GM12892 (cell line): ENCODE data around the gene FBXO44.

Experiments
- DNase-seq: peaks from one replicate; pipeline ENCODE4 v3.0.0; 2011; ENCODE audit not compliant: insufficient read length
- FAIRE-seq: peaks from 2 replicates; lab custom pipeline; 2011; peaks lifted over from hg19 to GRCh38; lab: Jason Lieb, UNC
- POLR2A ChIP-seq: IDR thresholded peaks from 2 replicates; pipeline ENCODE4 v1.6.1; 2011; ENCODE audit warnings: low read depth, low read length, control low read depth
- POLR2AphosphoS5 ChIP-seq: IDR thresholded peaks from 2 replicates; pipeline ENCODE4 v1.6.1; 2011; ENCODE audit warnings: low read depth, low read length, control low read depth
- TAF1 ChIP-seq: IDR thresholded peaks from 2 replicates; pipeline ENCODE4 v1.6.1; 2011; ENCODE audit warnings: low read depth, mild to moderate bottlenecking, control low read depth, low read length, borderline replicate concordance

FBXO44 gene

DNA sequence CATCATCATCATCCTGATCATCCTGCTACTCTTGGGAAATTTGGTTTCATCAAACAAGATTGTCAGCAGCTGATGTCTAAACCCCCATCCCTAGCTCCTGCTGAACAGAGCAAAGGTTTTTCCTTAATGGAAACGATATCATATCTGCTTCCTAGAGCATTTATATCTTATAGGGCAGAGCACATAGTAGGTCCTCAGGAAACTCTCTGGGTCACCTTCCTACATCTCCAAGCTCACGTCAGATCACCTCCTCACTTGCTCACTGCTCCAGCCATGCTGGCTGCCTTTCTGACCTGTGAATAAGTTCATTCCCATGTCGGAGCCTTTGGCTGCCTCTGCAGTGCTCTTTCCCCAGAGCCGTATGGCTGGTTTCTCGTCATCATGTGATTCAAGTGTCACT, 10.9 kb upstream of the FBXO44 start:
- TF ChIP-seq POLR2AphosphoS5 (no peak), TAF1 (no peak), POLR2A (no peak)
- no peak for FAIRE-seq
- DNase-seq: no peak

DNA sequence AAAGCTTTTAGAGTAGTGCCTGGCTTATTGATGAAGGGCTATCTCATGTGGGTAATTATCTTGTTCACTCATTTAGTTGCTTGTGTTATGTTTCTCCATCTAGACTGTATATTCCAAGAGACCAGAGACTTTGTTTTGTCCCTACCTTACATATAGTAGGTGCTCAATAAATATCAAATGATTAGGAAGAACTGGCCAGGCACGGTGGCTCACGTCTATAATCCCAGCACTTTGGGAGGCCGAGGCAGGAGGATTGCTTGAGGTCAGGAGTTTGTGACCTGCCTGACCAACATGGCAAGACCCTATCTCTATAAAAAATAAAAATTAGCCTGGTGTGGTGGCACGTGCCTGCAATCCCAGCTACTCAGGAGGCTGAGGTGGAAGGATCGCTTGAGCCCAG, 9.4 kb upstream of the FBXO44 start:
- FAIRE-seq (no peak), DNase-seq (no peak)
- TF ChIP-seq POLR2A (no peak), POLR2AphosphoS5 (no peak), TAF1 (no peak)

DNA sequence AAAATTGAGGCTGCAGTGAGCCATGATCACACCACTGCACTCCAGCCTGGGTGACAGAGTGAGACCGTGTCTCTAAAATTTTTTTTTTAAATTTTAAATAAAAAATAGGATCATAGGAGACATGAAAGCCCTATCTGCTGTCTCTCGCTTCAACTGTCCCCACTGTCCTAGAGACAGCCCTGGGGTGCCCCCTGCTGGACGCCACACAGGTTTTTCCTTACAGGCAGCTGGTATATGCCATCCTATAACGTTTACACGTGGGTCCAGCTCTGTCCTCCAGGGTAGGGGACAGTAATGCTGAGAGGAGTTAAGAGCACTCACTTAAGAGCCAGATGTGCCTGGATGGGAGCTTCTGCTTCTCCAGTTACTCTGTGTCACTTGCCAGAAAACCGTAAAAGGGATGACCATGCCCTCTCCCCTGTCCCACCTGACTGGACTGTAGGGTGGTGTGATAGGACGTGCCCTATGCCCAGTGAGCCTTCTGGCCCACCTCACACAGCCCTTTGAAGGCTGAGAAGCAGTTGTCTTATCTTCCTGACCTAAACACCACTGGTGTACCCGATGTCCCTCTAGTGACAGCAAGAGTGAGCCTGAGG, 8.9 kb upstream of the FBXO44 start:
- FAIRE-seq (no peak), DNase-seq (peak; percentile 50)
- TF ChIP-seq POLR2A (no peak), POLR2AphosphoS5 (no peak), TAF1 (no peak)

- FAIRE-seq: no peak
- DNase-seq: no peak
- TF ChIP-seq TAF1 (no peak), POLR2A (no peak), POLR2AphosphoS5 (no peak)
Measured at GRCh38 chr1:11646317-11646716, 8.4 kb upstream of the FBXO44 start.

DNA sequence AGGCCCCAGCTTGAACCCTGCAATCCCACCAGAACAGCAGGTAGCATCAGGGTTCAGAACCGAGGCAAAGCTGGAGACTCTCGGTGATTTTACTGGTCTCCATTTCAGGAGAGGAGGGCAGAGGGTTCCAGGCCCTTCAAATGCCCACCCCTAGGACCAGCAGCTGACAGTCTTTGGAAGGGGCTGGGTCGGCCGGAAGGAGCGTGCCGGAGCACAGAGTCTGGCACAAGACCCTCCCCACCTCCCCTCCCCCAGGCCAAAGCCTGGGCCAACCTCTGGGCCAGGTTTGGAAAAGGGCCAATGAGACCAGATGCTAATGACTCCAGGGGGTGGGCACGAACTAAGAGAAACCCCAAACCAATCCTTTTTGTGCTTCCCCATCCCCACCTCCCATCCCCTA, 7.3 kb upstream of the FBXO44 start:
- DNase-seq: no peak
- FAIRE-seq: no peak
- TF ChIP-seq POLR2AphosphoS5 (no peak), POLR2A (no peak), TAF1 (no peak)

- DNase-seq: no peak
- TF ChIP-seq TAF1 (no peak), POLR2A (no peak), POLR2AphosphoS5 (no peak)
- no peak for FAIRE-seq
Measured at GRCh38 chr1:11648039-11648438, 6.6 kb upstream of the FBXO44 start.

GRCh38 chr1:11648732-11649158, 5.9 kb upstream of the FBXO44 start:
- FAIRE-seq (no peak), DNase-seq (no peak)
- TF ChIP-seq POLR2AphosphoS5 (no peak), POLR2A (no peak), TAF1 (no peak)

- TF ChIP-seq POLR2AphosphoS5 (no peak), TAF1 (no peak), POLR2A (no peak)
- no peak for FAIRE-seq
Measured at GRCh38 chr1:11649237-11649623, 5.4 kb upstream of the FBXO44 start.

GRCh38 chr1:11649624-11650330, 4.9 kb upstream of the FBXO44 start:
- no peak for DNase-seq
- no peak for FAIRE-seq
- TF ChIP-seq POLR2A (no peak), POLR2AphosphoS5 (no peak), TAF1 (no peak)

More at GRCh38 chr1:11649237-11649623, 5.4 kb upstream of the FBXO44 start:
- no peak for DNase-seq

DNA sequence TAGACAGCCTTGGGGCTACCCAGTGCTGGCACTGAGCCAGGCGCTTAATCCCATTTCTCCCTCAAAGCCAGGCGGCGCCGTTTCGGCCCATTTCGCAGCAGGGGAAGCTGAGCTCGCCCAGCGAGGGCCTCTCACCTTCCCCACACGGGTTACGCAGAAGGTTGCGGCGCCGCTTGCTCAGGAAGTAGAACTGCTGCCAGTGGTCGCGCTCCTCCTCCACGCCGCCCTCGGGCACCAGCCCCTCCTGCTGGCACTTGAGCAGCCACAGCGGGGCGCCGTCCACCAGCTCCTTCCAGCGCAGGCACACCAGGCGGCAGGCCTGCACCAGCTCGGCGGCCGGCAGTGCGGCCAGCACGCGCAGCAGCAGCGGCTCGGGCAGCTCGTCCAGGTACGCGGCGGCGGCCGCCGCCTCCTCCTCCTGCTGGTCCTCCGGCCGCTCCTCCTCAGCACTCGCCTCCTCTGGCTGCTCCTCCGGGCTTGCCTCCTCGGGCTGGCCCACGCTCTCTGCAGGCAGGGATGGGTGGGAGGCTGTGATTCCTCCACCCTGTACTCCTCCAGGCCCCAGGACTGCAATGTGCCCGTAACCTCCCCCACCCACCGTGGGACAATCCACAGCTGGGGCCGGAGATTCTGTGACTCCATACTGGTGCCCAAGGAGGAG, 4.2 kb upstream of the FBXO44 start:
- no peak for TF ChIP-seq TAF1
- no peak for TF ChIP-seq POLR2A
- TF ChIP-seq POLR2AphosphoS5: no peak
- DNase-seq (no peak), FAIRE-seq (peak; percentile 77)

GRCh38 chr1:11651017-11651416, 3.7 kb upstream of the FBXO44 start:
- FAIRE-seq (no peak), DNase-seq (no peak)

DNA sequence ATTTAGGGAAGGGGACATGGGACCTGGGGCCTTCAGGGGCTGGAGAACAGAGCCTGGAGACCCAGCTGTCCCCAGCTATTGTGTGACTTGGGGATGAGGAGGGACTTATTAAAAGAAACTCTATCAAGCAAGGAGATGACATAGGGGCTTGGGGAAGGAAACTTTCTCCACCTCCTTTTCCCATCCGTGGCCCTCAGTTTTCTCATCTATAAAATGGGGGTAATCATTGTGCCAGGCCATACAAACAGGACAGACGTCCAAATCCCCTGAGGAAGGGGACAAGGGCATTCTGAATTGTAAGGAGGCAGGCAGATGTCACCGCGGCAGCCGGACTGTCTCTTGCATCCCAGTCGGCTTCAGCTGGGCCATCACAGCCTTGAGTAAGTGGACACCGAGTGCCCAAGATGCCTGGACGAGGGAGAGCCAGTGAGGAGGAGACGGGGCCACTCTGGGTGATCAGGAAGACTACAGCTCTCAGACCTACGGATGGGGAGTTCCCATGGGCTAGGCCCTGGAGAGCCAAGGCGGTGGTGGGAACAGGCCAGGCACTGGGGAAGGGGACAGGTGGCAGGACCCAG, 2.4 kb upstream of the FBXO44 start:
- TF ChIP-seq TAF1 (no peak), POLR2A (no peak), POLR2AphosphoS5 (no peak)
- no peak for FAIRE-seq
- DNase-seq: no peak

More at GRCh38 chr1:11651017-11651416, 3.7 kb upstream of the FBXO44 start:
- TF ChIP-seq POLR2A: no peak
- TF ChIP-seq POLR2AphosphoS5: no peak
- no peak for TF ChIP-seq TAF1
